K562 (cell line): ENCODE measurements around the gene PODXL. TPM values are rescaled to one million over a fixed set of nuclear protein-coding genes. Genes with fewer than 3 reads are reported as not detected.

Experiments used
- ARID1B ChIP-seq: fragments of 450-650 bp; IDR thresholded peaks from 2 replicates; pipeline ENCODE4 v1.6.1; 2016; ENCODE audit warnings: antibody characterized with exemption, mild to moderate bottlenecking, inconsistent platforms
- BACH1 ChIP-seq: fragments of 200-800 bp; sonication (Bioruptor generic); IDR thresholded peaks from 2 replicates; pipeline ENCODE4 v1.6.1; 2016; ENCODE audit warnings: missing genetic modification characterization, missing compliant biosample characterization
- COPS2 ChIP-seq: fragments of 450-650 bp; conservative IDR thresholded peaks from 2 replicates; pipeline ENCODE4 v1.6.1; 2016; ENCODE audit warnings: mild to moderate bottlenecking, moderate library complexity
- FUS ChIP-seq: fragments of 200-400 bp; formaldehyde crosslinking; optimal IDR thresholded peaks from 2 replicates; pipeline ENCODE3; 2017; ENCODE audit warnings: low read depth, low read length
- MCM5 ChIP-seq: fragments of 450-650 bp; IDR thresholded peaks from 2 replicates; pipeline ENCODE4 v1.6.1; 2016; ENCODE audit warnings: low read depth
- NR2C1 ChIP-seq, 2 experiments: fragments of 450-650 bp; IDR thresholded peaks; 2 replicates each; pipeline ENCODE4 v1.6.1; 2017; ENCODE audit warnings: mild to moderate bottlenecking in 2 of 2, antibody characterized with exemption in 1 of 2, inconsistent platforms in 1 of 2, missing compliant biosample characterization in 1 of 2, missing genetic modification characterization in 1 of 2
- NUFIP1 ChIP-seq: fragments of 450-650 bp; IDR thresholded peaks from 2 replicates; pipeline ENCODE4 v1.6.1; 2018; ENCODE audit not compliant: partially characterized antibody
- POU5F1 ChIP-seq: fragments of 150-350 bp; IDR thresholded peaks from 2 replicates; pipeline ENCODE4 v1.6.1; 2014; ENCODE audit warnings: borderline replicate concordance, low read length, low read depth, mild to moderate bottlenecking; ENCODE audit not compliant: partially characterized antibody
- STAT5A ChIP-seq: IDR thresholded peaks from 2 replicates; pipeline ENCODE4 v1.6.1; 2012; ENCODE audit warnings: low read length, inconsistent platforms, borderline replicate concordance
- TSC22D4 ChIP-seq: fragments of 450-650 bp; IDR thresholded peaks from 2 replicates; pipeline ENCODE4 v1.6.1; 2016; ENCODE audit warnings: missing genetic modification characterization, missing biosample characterization, control low read depth
- YBX1 ChIP-seq: fragments of 450-650 bp; IDR thresholded peaks from 2 replicates; pipeline ENCODE4 v1.7.1; 2016; ENCODE audit warnings: mild to moderate bottlenecking
- ZBTB26 ChIP-seq: fragments of 450-650 bp; formaldehyde crosslinking; IDR thresholded peaks from 2 replicates; pipeline ENCODE4 v1.4.0; 2022; ENCODE audit warnings: missing genetic modification characterization
- ZBTB34 ChIP-seq: fragments of 250-450 bp; sonication (Bioruptor Pico); IDR thresholded peaks from 2 replicates; pipeline ENCODE4 v1.8.0; 2021; ENCODE audit warnings: mild to moderate bottlenecking, moderate library complexity
- ZNF707 ChIP-seq: fragments of 250-450 bp; sonication (Bioruptor Pico); conservative IDR thresholded peaks from 2 replicates; pipeline ENCODE4 v1.8.0; 2022; ENCODE audit warnings: inconsistent platforms, mild to moderate bottlenecking, moderate library complexity
- ZNF75A ChIP-seq: fragments of 450-650 bp; formaldehyde crosslinking; IDR thresholded peaks from 2 replicates; pipeline ENCODE4 v1.4.0; 2020; ENCODE audit warnings: mild to moderate bottlenecking
- ZZZ3 ChIP-seq: fragments of 450-650 bp; IDR thresholded peaks from 2 replicates; pipeline ENCODE4 v1.6.1; 2016; ENCODE audit warnings: antibody characterized with exemption, mild to moderate bottlenecking, moderate library complexity
- polyA plus RNA-seq, 8 experiments: library from polyadenylated mRNA; depleted of rRNA in 4 of 8; stranded (reverse) in 5 of 8; unstranded in 3 of 8; fragments of >200 nt; fragmentation: Nextera tagmentation in 2 of 8; fragmentation: Illumina TruSeq in 1 of 8; extraction: Ambion mirVana in 2 of 8; extraction: Trizol in 1 of 8; gene quantifications; 2 replicates each; pipeline versions ENCODE4 v1.2.1 to v1.2.3, GENCODE V29; 2011 to 2014; ENCODE audit warnings: inconsistent platforms in 1 of 8, missing spikeins in 1 of 8
- total RNA-seq, 7 experiments: library from RNA; depleted of rRNA in 6 of 7; stranded (reverse); fragments of >200 nt in 6 of 7; fragmentation: Illumina TruSeq in 2 of 7; extraction: Trizol in 2 of 7; gene quantifications; 2 replicates each; pipeline versions ENCODE4 v1.2.1 to v1.2.3, GENCODE V29; 2011 to 2021; ENCODE audit warnings: low replicate concordance in 1 of 7
- TF ChIP-seq, protein P1 (sequence below): fragments of 450-650 bp; IDR thresholded peaks from 2 replicates; pipeline ENCODE4 v1.6.1; 2016; ENCODE audit warnings: low read depth
- TF ChIP-seq, protein P2 (sequence below): fragments of 250-450 bp; sonication (Bioruptor Pico); IDR thresholded peaks from 2 replicates; pipeline ENCODE4 v1.4.0; 2020; ENCODE audit warnings: mild to moderate bottlenecking, moderate library complexity

The PODXL gene
- total and polyA plus RNA-seq, 9 of the 15 experiments (the other 6 are each of a cell fraction or from before 2014, with no cell fraction given) = 0.01 to 0.73 (median 0.07) TPM

GRCh38 chr7:131586259-131586658, 29.8 kb upstream of the PODXL start (continued):
- TF ChIP-seq, protein P1, sequence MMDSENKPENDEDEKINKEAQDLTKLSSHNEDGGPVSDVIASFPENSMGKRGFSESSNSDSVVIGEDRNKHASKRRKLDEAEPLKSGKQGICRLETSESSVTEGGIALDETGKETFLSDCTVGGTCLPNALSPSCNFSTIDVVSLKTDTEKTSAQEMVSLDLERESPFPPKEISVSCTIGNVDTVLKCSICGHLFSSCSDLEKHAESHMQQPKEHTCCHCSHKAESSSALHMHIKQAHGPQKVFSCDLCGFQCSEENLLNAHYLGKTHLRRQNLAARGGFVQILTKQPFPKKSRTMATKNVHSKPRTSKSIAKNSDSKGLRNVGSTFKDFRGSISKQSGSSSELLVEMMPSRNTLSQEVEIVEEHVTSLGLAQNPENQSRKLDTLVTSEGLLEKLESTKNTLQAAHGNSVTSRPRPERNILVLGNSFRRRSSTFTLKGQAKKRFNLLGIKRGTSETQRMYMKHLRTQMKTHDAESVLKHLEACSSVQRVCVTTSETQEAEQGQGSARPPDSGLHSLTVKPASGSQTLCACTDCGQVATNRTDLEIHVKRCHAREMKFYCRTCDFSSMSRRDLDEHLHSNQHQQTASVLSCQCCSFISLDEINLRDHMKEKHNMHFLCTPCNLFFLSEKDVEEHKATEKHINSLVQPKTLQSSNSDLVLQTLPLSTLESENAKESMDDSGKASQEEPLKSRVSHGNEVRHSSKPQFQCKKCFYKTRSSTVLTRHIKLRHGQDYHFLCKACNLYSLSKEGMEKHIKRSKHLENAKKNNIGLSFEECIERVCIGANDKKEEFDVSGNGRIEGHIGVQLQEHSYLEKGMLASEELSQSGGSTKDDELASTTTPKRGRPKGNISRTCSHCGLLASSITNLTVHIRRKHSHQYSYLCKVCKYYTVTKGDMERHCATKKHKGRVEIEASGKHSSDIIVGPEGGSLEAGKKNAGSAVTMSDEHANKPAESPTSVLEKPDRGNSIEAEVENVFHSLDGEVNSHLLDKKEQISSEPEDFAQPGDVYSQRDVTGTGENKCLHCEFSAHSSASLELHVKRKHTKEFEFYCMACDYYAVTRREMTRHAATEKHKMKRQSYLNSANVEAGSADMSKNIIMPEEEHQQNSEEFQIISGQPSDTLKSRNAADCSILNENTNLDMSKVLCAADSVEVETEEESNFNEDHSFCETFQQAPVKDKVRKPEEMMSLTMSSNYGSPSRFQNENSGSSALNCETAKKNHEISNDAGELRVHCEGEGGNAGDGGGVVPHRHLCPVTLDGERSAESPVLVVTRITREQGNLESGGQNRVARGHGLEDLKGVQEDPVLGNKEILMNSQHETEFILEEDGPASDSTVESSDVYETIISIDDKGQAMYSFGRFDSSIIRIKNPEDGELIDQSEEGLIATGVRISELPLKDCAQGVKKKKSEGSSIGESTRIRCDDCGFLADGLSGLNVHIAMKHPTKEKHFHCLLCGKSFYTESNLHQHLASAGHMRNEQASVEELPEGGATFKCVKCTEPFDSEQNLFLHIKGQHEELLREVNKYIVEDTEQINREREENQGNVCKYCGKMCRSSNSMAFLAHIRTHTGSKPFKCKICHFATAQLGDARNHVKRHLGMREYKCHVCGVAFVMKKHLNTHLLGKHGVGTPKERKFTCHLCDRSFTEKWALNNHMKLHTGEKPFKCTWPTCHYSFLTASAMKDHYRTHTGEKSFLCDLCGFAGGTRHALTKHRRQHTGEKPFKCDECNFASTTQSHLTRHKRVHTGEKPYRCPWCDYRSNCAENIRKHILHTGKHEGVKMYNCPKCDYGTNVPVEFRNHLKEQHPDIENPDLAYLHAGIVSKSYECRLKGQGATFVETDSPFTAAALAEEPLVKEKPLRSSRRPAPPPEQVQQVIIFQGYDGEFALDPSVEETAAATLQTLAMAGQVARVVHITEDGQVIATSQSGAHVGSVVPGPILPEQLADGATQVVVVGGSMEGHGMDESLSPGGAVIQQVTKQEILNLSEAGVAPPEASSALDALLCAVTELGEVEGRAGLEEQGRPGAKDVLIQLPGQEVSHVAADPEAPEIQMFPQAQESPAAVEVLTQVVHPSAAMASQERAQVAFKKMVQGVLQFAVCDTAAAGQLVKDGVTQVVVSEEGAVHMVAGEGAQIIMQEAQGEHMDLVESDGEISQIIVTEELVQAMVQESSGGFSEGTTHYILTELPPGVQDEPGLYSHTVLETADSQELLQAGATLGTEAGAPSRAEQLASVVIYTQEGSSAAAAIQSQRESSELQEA = no peak
- TF ChIP-seq FUS (no peak), TSC22D4 (tag) (no peak), ZBTB26 (CRISPR knock-in tag) (no peak), MCM5 (no peak), NUFIP1 (no peak), ZNF707 (CRISPR knock-in tag) (no peak), STAT5A (peak; percentile 68; the same call in 1 of the 2 replicates), POU5F1 (no peak), ZBTB34 (CRISPR knock-in tag) (no peak), COPS2 (no peak), ZZZ3 (no peak), ARID1B (peak; percentile 89), YBX1 (no peak), BACH1 (tag) (no peak), NR2C1 (IDR thresholded peaks at IDR 0.05) (no peak), NR2C1 (tag; IDR thresholded peaks at IDR 0.05) (no peak; the same call in 1 of the 2 replicates), ZNF75A (CRISPR knock-in tag) (no peak)
- TF ChIP-seq, protein P2, sequence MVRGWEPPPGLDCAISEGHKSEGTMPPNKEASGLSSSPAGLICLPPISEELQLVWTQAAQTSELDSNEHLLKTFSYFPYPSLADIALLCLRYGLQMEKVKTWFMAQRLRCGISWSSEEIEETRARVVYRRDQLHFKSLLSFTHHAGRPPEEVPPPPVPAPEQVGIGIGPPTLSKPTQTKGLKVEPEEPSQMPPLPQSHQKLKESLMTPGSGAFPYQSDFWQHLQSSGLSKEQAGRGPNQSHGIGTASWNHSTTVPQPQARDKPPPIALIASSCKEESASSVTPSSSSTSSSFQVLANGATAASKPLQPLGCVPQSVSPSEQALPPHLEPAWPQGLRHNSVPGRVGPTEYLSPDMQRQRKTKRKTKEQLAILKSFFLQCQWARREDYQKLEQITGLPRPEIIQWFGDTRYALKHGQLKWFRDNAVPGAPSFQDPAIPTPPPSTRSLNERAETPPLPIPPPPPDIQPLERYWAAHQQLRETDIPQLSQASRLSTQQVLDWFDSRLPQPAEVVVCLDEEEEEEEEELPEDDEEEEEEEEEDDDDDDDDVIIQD (CRISPR knock-in tag) = no peak
